PFSK-1 (cell line): Measurements from ENCODE around the gene MAN1A2.

Experiments used
- POLR2AphosphoS5 ChIP-seq: IDR thresholded peaks from 2 replicates; pipeline ENCODE4 v1.6.1; 2012; ENCODE audit warnings: low read depth, mild to moderate bottlenecking, control low read depth, low read length, moderate library complexity
- REST ChIP-seq, 2 experiments: IDR thresholded peaks; 2 replicates each; pipeline versions ENCODE4 v1.6.1 to v1.8.0; 2011 to 2012; ENCODE audit warnings: low read depth in 2 of 2, low read length in 2 of 2, control low read depth in 1 of 2, inconsistent platforms in 1 of 2, mild to moderate bottlenecking in 1 of 2, moderate library complexity in 1 of 2; ENCODE audit not compliant: insufficient read depth in 1 of 2
- SIN3A ChIP-seq: IDR thresholded peaks from 2 replicates; pipeline ENCODE4 v1.6.1; 2012; ENCODE audit warnings: mild to moderate bottlenecking, low read length, moderate library complexity, borderline replicate concordance; ENCODE audit not compliant: insufficient read depth
- TAF1 ChIP-seq: IDR thresholded peaks from 2 replicates; pipeline ENCODE4 v1.6.1; 2012; ENCODE audit warnings: low read length, control low read depth, borderline replicate concordance; ENCODE audit not compliant: insufficient read depth

GRCh38 chr1:117473063-117473462 is 105.8 kb downstream of the MAN1A2 start:
- TF ChIP-seq POLR2AphosphoS5 (no peak), SIN3A (no peak), TAF1 (no peak), REST (IDR thresholded peaks at IDR 0.05; ENCODE audit: insufficient read depth in 1 of 2, low read depth in 2 of 2, low read length in 2 of 2) (no peak)
